SK-N-SH (cell line): ENCODE data around the gene SACM1L. TPM values are rescaled to one million over a fixed set of nuclear protein-coding genes. Genes with fewer than 3 reads are reported as not detected.

Experiments
- CTCF ChIA-PET: fragments of 300-600, 350-600 bp; formaldehyde crosslinking; extraction: SDS; loops from one replicate; lab custom pipeline; 2021; lab: Yijun Ruan, JAX
- POLR2A ChIA-PET: fragments of 350-600 bp; sonication (Branson Sonifier 250); formaldehyde crosslinking; extraction: SDS; loops from one replicate; lab custom pipeline; 2020; ENCODE audit warnings: antibody characterized with exemption, inconsistent platforms; lab: Yijun Ruan, JAX
- DNase-seq: peaks from one replicate; pipeline ENCODE4 v3.0.0; 2012
- H2AFZ ChIP-seq: fragments of 200-600 bp; sonication (generic); 2 replicates; pipeline ENCODE4 v1.8.1; 2016; ENCODE audit warnings: antibody characterized with exemption, mild to moderate bottlenecking, low read depth
- H3F3A ChIP-seq: fragments of 200-600 bp; sonication (generic); replicated peaks from 2 replicates; pipeline ENCODE3; 2016; ENCODE audit warnings: antibody characterized with exemption, mild to moderate bottlenecking; ENCODE audit not compliant: insufficient read depth
- H3K27ac ChIP-seq, 2 experiments: fragments of 200-500 bp in 1 of 2; fragments of 200-600 bp in 1 of 2; sonication (Bioruptor generic) in 1 of 2; sonication (generic), shearing (Covaris generic) in 1 of 2; 2 replicates each; pipeline versions ENCODE4 v1.5.1 to v1.6.1; 2014 to 2016; ENCODE audit warnings: low read depth in 2 of 2, inconsistent platforms in 1 of 2, low read length in 1 of 2, mild to moderate bottlenecking in 1 of 2, mixed read lengths in 1 of 2
- H3K27me3 ChIP-seq: fragments of 200-600 bp; sonication (generic), shearing (Covaris generic); 2 replicates; pipeline ENCODE4 v1.6.1; 2016; ENCODE audit warnings: mixed run types; ENCODE audit not compliant: insufficient read depth
- H3K36me3 ChIP-seq, 2 experiments: fragments of 200-500 bp in 1 of 2; fragments of 200-600 bp in 1 of 2; sonication (Bioruptor generic) in 1 of 2; sonication (generic) in 1 of 2; replicated peaks in 1 of 2; 2 replicates each; pipeline versions ENCODE3 to v1.5.1; 2014 to 2016; ENCODE audit warnings: low read length in 1 of 2, mild to moderate bottlenecking in 1 of 2; ENCODE audit not compliant: insufficient read depth in 2 of 2, control insufficient read depth in 1 of 2
- H3K4me1 ChIP-seq, 2 experiments: fragments of 200-500 bp in 1 of 2; fragments of 200-600 bp in 1 of 2; sonication (Bioruptor generic) in 1 of 2; sonication (generic), shearing (Covaris generic) in 1 of 2; 2 replicates each; pipeline versions ENCODE4 v1.5.1 to v1.6.1; 2014 to 2016; ENCODE audit warnings: low read depth in 1 of 2, low read length in 1 of 2, mixed run types in 1 of 2; ENCODE audit not compliant: insufficient read depth in 2 of 2, control insufficient read depth in 1 of 2
- H3K4me2 ChIP-seq: fragments of 200-600 bp; sonication (generic), shearing (Covaris generic); 2 replicates; pipeline ENCODE4 v1.6.1; 2017; ENCODE audit warnings: mixed run types
- H3K4me3 ChIP-seq, 2 experiments: fragments of 200-500 bp in 1 of 2; fragments of 200-600 bp in 1 of 2; sonication (Bioruptor generic) in 1 of 2; sonication (generic), shearing (Covaris generic) in 1 of 2; 2 replicates each; pipeline versions ENCODE4 v1.5.1 to v1.8.1; 2014 to 2016; ENCODE audit warnings: low read depth in 2 of 2, inconsistent platforms in 1 of 2, low read length in 1 of 2, mild to moderate bottlenecking in 1 of 2, mixed read lengths in 1 of 2, moderate library complexity in 1 of 2
- H3K79me2 ChIP-seq: fragments of 200-600 bp; sonication (generic); 2 replicates; pipeline ENCODE4 v1.8.1; 2017; ENCODE audit warnings: mild to moderate bottlenecking; ENCODE audit not compliant: insufficient read depth
- H3K9ac ChIP-seq: fragments of 200-600 bp; sonication (generic); 2 replicates; pipeline ENCODE4 v1.6.1; 2017; ENCODE audit warnings: mixed run types
- H3K9me2 ChIP-seq: fragments of 200-600 bp; sonication (generic); 2 replicates; pipeline ENCODE4 v1.6.1; 2017; ENCODE audit warnings: mixed run types
- H3K9me3 ChIP-seq: fragments of 200-600 bp; sonication (generic); 2 replicates; pipeline ENCODE4 v1.6.1; 2017; ENCODE audit warnings: mixed run types, mild to moderate bottlenecking, moderate library complexity
- H4K20me1 ChIP-seq: fragments of 200-600 bp; sonication (generic); 2 replicates; pipeline ENCODE4 v1.6.1; 2017; ENCODE audit warnings: mild to moderate bottlenecking, mixed run types; ENCODE audit not compliant: insufficient read depth
- CTCF ChIP-seq: fragments of 200-600 bp; sonication (generic); IDR thresholded peaks from 2 replicates; pipeline ENCODE4 v1.6.1; 2017; ENCODE audit warnings: antibody characterized with exemption, mild to moderate bottlenecking, moderate library complexity
- EZH2phosphoT487 ChIP-seq: fragments of 200-600 bp; sonication (generic); IDR thresholded peaks from 2 replicates; pipeline ENCODE4 v1.6.1; 2017; ENCODE audit warnings: low read depth, mixed run types, mild to moderate bottlenecking, antibody characterized with exemption, moderate library complexity, borderline replicate concordance
- FOSL2 ChIP-seq: IDR thresholded peaks from 2 replicates; pipeline ENCODE4 v1.4.0; 2012; ENCODE audit warnings: low read depth, mild to moderate bottlenecking, moderate library complexity, borderline replicate concordance
- FOXJ3 ChIP-seq: sonication (generic); formaldehyde crosslinking; IDR thresholded peaks from 2 replicates; pipeline ENCODE4 v1.5.1; 2020; ENCODE audit warnings: mild to moderate bottlenecking, missing genetic modification reagents
- FOXM1 ChIP-seq: IDR thresholded peaks from 2 replicates; pipeline ENCODE4 v1.4.0; 2012; ENCODE audit warnings: low read depth, mild to moderate bottlenecking
- GATA2 ChIP-seq: sonication (generic); formaldehyde crosslinking; IDR thresholded peaks from 2 replicates; pipeline ENCODE4 v1.5.0; 2020; ENCODE audit warnings: mild to moderate bottlenecking, missing genetic modification reagents
- JUND ChIP-seq: IDR thresholded peaks from 2 replicates; pipeline ENCODE4 v1.4.0; 2012
- MEF2A ChIP-seq: IDR thresholded peaks from 2 replicates; pipeline ENCODE4 v1.4.0; 2012; ENCODE audit warnings: low read depth, borderline replicate concordance
- MXI1 ChIP-seq: IDR thresholded peaks from 2 replicates; pipeline ENCODE4 v1.6.1; 2012; ENCODE audit warnings: mild to moderate bottlenecking, low read depth, low read length, improper control_type of control experiment
- NRF1 ChIP-seq: IDR thresholded peaks from 2 replicates; pipeline ENCODE4 v1.6.1; 2012; ENCODE audit warnings: low read depth, mild to moderate bottlenecking, low read length
- POLR2AphosphoS5 ChIP-seq: IDR thresholded peaks from 2 replicates; pipeline ENCODE4 v1.6.1; 2012; ENCODE audit warnings: low read depth, low read length
- RFX5 ChIP-seq: IDR thresholded peaks from 2 replicates; pipeline ENCODE4 v1.6.1; 2012; ENCODE audit warnings: mild to moderate bottlenecking, improper control_type of control experiment, low read length
- SIN3A ChIP-seq: IDR thresholded peaks from 2 replicates; pipeline ENCODE4 v1.6.1; 2012; ENCODE audit warnings: low read depth, mild to moderate bottlenecking, low read length, moderate library complexity, borderline replicate concordance
- TEAD4 ChIP-seq: IDR thresholded peaks from 2 replicates; pipeline ENCODE4 v1.4.0; 2012; ENCODE audit warnings: mild to moderate bottlenecking, borderline replicate concordance; ENCODE audit not compliant: insufficient read depth
- YY1 ChIP-seq: IDR thresholded peaks from 2 replicates; pipeline ENCODE4 v1.4.0; 2012; ENCODE audit warnings: low read depth, mild to moderate bottlenecking
- WGBS: methylation state at CpG from one replicate; pipeline ENCODE4 v1.1.6; 2017; ENCODE audit warnings: low lambda C conversion rate; 5-methylcytosine and 5-hydroxymethylcytosine counted together
- polyA plus RNA-seq, 3 experiments: library from polyadenylated mRNA; depleted of rRNA; stranded (reverse); fragments of >200 nt; gene quantifications; 2 replicates each; pipeline ENCODE4 v1.2.3, GENCODE V29; 2012
- TF ChIP-seq, protein P1 (sequence below): IDR thresholded peaks from 2 replicates; pipeline ENCODE4 v1.4.0; 2012; ENCODE audit warnings: low read depth, borderline replicate concordance
- TF ChIP-seq, protein P2 (sequence below): fragments of 150-350 bp; IDR thresholded peaks from 2 replicates; pipeline ENCODE4 v1.6.1; 2016; ENCODE audit warnings: mild to moderate bottlenecking, low read depth, low read length
- TF ChIP-seq, protein P3 (sequence below): IDR thresholded peaks from 2 replicates; pipeline ENCODE4; 2012

Gene SACM1L
- polyA plus RNA-seq, 1 of the 3 experiments (the other 2 are of a cell fraction) = 11.2 TPM

DNA sequence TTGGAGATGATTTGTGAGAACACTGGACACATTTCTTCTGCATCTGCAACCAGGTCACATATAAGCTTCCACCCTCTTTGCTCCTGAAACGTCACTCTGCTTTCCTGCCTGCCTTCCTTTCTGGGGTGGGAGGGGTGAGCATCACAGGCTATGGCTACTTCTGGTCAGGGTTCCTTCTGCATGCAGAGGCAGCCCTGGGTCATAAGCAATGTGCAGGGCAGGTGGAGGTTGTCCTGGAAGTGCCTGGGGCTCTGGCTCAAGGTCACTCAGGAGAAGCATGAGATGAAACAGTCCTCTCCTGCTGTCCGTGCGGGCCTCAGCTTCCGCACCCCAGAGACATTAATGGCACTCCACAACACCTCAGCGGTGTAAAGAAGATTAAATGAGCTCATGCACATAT lies 92.1 kb downstream of the SACM1L start:
- no peak for DNase-seq
- ChIA-PET CTCF (interaction anchor here (0.9 to 1.2 kb wide), 3 partner anchors 20 to 298 kb away, joined by 4 read pairs; no protein-coding TSS in a partner anchor), POLR2A (no interaction called here)
- H3K36me3 ChIP-seq = no peaks in the 10 kb centered on the region
- H3K9ac ChIP-seq = no peak overlapping the region
- TF ChIP-seq, protein P1, sequence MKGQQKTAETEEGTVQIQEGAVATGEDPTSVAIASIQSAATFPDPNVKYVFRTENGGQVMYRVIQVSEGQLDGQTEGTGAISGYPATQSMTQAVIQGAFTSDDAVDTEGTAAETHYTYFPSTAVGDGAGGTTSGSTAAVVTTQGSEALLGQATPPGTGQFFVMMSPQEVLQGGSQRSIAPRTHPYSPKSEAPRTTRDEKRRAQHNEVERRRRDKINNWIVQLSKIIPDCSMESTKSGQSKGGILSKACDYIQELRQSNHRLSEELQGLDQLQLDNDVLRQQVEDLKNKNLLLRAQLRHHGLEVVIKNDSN = no peak
- TF ChIP-seq JUND = no peak
- TF ChIP-seq POLR2AphosphoS5 = no peak
- no peak for TF ChIP-seq CTCF
- TF ChIP-seq SIN3A = no peak
- no peak for TF ChIP-seq FOSL2
- TF ChIP-seq GATA2 = no peak
- TF ChIP-seq NRF1 = no peak
- TF ChIP-seq FOXJ3 (CRISPR knock-in tag) = no peak
- TF ChIP-seq, all 33 proteins: peak for 0
- Histone ChIP-seq H3F3A (no peaks in the 10 kb centered on the region), H3K27me3 (peaks cover 7% of the 10 kb centered on the region; the same call in 1 of the 2 replicates), H3K4me3 (no peak overlapping the region), H3K79me2 (no peaks in the 10 kb centered on the region), H3K4me1 (no peaks in the 10 kb centered on the region), H3K27ac (no peak overlapping the region), H2AFZ (no peak overlapping the region), H3K4me2 (no peak overlapping the region), H3K9me3 (no peaks in the 10 kb centered on the region), H4K20me1 (no peaks in the 10 kb centered on the region), H3K9me2 (no peaks in the 10 kb centered on the region)
- WGBS = 64% methylated on average over 5 of the region's 5 CpGs

- no peaks in the 10 kb centered on the region for H3K79me2 ChIP-seq
- no peaks in the 10 kb centered on the region for H3K4me1 ChIP-seq
- no peak overlapping the region for H3K4me3 ChIP-seq
- no peaks in the 10 kb centered on the region for H3K9me2 ChIP-seq
- WGBS = 35% methylated on average over 8 of the region's 12 CpGs
- H3K4me2 ChIP-seq = no peak overlapping the region
- H4K20me1 ChIP-seq = no peaks in the 10 kb centered on the region
- H3K9me3 ChIP-seq = no peaks in the 10 kb centered on the region
- no peaks in the 10 kb centered on the region for H3F3A ChIP-seq
- no peak overlapping the region for H3K9ac ChIP-seq
- no peak overlapping the region for H3K27ac ChIP-seq
- ChIA-PET CTCF (interaction anchor here (1.1 to 1.2 kb wide), 2 partner anchors 21 to 297 kb away, joined by 4 read pairs; no protein-coding TSS in a partner anchor), POLR2A (no interaction called here)
- no peaks in the 10 kb centered on the region for H3K36me3 ChIP-seq
- no peak overlapping the region for H2AFZ ChIP-seq
- DNase-seq = no peak
- H3K27me3 ChIP-seq = peaks cover 7% of the 10 kb centered on the region; the same call in 1 of the 2 replicates
- TF ChIP-seq TEAD4 (no peak), CTCF (no peak), MXI1 (no peak), YY1 (no peak), RFX5 (no peak), FOXM1 (no peak), EZH2phosphoT487 (no peak), JUND (no peak), SIN3A (no peak), MEF2A (no peak)
- TF ChIP-seq, protein P2, sequence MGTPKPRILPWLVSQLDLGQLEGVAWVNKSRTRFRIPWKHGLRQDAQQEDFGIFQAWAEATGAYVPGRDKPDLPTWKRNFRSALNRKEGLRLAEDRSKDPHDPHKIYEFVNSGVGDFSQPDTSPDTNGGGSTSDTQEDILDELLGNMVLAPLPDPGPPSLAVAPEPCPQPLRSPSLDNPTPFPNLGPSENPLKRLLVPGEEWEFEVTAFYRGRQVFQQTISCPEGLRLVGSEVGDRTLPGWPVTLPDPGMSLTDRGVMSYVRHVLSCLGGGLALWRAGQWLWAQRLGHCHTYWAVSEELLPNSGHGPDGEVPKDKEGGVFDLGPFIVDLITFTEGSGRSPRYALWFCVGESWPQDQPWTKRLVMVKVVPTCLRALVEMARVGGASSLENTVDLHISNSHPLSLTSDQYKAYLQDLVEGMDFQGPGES = no peak
- TF ChIP-seq, protein P1 = no peak
- TF ChIP-seq, protein P3, sequence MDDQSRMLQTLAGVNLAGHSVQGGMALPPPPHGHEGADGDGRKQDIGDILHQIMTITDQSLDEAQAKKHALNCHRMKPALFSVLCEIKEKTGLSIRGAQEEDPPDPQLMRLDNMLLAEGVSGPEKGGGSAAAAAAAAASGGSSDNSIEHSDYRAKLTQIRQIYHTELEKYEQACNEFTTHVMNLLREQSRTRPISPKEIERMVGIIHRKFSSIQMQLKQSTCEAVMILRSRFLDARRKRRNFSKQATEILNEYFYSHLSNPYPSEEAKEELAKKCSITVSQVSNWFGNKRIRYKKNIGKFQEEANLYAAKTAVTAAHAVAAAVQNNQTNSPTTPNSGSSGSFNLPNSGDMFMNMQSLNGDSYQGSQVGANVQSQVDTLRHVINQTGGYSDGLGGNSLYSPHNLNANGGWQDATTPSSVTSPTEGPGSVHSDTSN = no peak
Measured at GRCh38 chr3:45781841-45782240, 92.6 kb downstream of the SACM1L start.
